Rectal smooth muscle tissue (tissue), 1 donor: ENCODE data around the gene SLC17A9.
"Not testable (repeated sequence)": the region's sequence is repeated elsewhere in the genome, so short reads cannot be mapped to it uniquely, and the experiment has no call there.

ENCODE experiments used
- H3K27ac ChIP-seq: one replicate; pipeline ENCODE4 v1.7.0; 2013; ENCODE audit warnings: low read depth, low read length, inconsistent platforms
- H3K27me3 ChIP-seq: one replicate; pipeline ENCODE4 v1.7.0; 2013; ENCODE audit warnings: low read length; ENCODE audit not compliant: control insufficient read depth, insufficient read depth
- H3K36me3 ChIP-seq: one replicate; pipeline ENCODE4 v1.7.0; 2013; ENCODE audit warnings: low read length; ENCODE audit not compliant: control insufficient read depth, insufficient read depth
- H3K4me1 ChIP-seq: one replicate; pipeline ENCODE4 v1.7.0; 2013; ENCODE audit warnings: low read length; ENCODE audit not compliant: control insufficient read depth, insufficient read depth
- H3K4me3 ChIP-seq: one replicate; pipeline ENCODE4 v1.7.0; 2013; ENCODE audit warnings: low read length
- H3K9ac ChIP-seq: one replicate; pipeline ENCODE4 v1.7.0; 2013; ENCODE audit warnings: low read length

Gene SLC17A9

GRCh38 chr20:62913043-62913630 lies 39.4 kb upstream of the SLC17A9 start:
- Histone ChIP-seq H3K4me3 (no peak overlapping the region), H3K27me3 (no peaks in the 10 kb centered on the region), H3K4me1 (peaks cover 18% of the 10 kb centered on the region), H3K9ac (no peak overlapping the region), H3K36me3 (peaks cover 29% of the 10 kb centered on the region), H3K27ac (no peak overlapping the region)

DNA sequence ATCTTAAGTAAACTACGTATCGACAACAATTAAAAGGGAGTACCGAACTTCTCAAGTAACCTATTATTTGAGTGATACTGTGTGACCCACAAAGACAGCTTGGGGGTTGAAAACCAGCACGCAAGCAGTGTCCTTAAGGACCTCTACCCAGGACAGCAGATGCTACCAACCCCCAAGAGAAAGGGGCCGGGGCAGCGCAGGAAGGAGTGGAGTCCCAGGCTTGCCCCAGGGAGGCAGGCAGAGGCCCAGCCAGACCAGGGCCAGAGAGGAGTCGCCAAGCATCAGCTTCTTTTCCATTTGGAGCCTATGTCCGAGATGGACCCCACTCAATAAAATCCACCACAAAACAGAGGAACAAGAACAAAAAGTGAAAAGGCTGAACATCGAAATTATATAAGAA lies 38.1 kb upstream of the SLC17A9 start:
- H3K9ac ChIP-seq = no peak overlapping the region
- H3K4me1 ChIP-seq = peaks cover 21% of the 10 kb centered on the region
- H3K27ac ChIP-seq = no peak overlapping the region
- H3K27me3 ChIP-seq = no peaks in the 10 kb centered on the region
- peaks cover 17% of the 10 kb centered on the region for H3K36me3 ChIP-seq
- no peak overlapping the region for H3K4me3 ChIP-seq

DNA sequence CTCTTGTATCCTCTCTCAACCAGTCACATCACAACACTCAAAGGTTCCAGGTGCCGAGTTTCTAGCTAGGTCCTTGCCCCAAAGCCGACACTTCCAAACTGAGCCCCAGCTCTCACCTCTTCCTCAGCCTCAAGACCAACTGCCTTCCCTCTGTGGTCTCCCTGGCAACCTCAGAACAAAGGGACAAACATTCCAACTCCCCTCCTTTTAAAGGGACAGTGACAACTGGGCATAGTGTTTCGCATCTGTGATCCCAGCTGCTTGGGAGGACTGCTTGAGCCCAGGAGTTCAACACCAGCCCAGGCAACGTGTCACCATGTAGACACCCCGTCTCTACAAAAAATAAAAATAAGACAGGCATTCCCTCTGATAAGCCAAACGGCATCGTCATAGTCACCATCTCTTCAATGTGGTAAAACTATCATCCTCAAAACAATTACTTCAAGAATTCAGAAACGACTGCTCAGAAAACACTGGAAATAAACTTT lies 37.5 kb upstream of the SLC17A9 start:
- Histone ChIP-seq H3K4me1 (peaks cover 23% of the 10 kb centered on the region), H3K27ac (no peak overlapping the region), H3K4me3 (peak overlapping the region; percentile 28), H3K9ac (no peak overlapping the region), H3K27me3 (no peaks in the 10 kb centered on the region), H3K36me3 (peaks cover 14% of the 10 kb centered on the region)

- H3K4me1 ChIP-seq = peaks cover 31% of the 10 kb centered on the region
- no peak overlapping the region for H3K4me3 ChIP-seq
- H3K27ac ChIP-seq = no peak overlapping the region
- no peak overlapping the region for H3K9ac ChIP-seq
- H3K27me3 ChIP-seq = no peaks in the 10 kb centered on the region
- peaks cover 2% of the 10 kb centered on the region for H3K36me3 ChIP-seq
These were observed 35.6 kb upstream of the SLC17A9 start for GRCh38 chr20:62916703-62917476.

DNA sequence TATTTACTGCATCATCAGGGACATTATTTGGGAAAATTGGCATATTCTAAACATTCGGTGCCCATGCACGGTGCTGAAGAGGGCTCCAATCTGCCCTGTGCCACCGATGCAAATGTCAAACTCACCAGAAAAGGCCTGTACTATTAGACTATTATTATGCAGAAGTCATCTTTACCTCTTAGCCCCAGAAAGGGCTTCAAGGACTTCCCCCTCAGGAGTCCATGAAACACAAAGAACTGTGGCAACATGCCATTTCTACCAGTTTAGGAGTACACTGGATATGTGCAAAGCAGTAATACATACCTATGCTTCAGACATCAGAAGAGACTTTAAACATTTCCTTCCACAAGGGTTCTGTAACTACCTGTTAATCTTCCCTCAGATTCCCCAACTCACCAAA lies 34.8 kb upstream of the SLC17A9 start:
- no peak overlapping the region for H3K9ac ChIP-seq

GRCh38 chr20:62918147-62918546 lies 34.4 kb upstream of the SLC17A9 start:
- Histone ChIP-seq H3K27me3 (no peaks in the 10 kb centered on the region), H3K27ac (no peak overlapping the region), H3K36me3 (no peaks in the 10 kb centered on the region), H3K4me3 (no peak overlapping the region), H3K9ac (no peak overlapping the region), H3K4me1 (peaks cover 33% of the 10 kb centered on the region)

More for the DNA sequence above, 34.8 kb upstream of the SLC17A9 start:
- no peak overlapping the region for H3K27ac ChIP-seq
- H3K4me1 ChIP-seq = peaks cover 33% of the 10 kb centered on the region
- H3K4me3 ChIP-seq = no peak overlapping the region
- no peaks in the 10 kb centered on the region for H3K27me3 ChIP-seq
- no peaks in the 10 kb centered on the region for H3K36me3 ChIP-seq

- no peaks in the 10 kb centered on the region for H3K27me3 ChIP-seq
- no peak overlapping the region for H3K4me3 ChIP-seq
- H3K4me1 ChIP-seq = peaks cover 38% of the 10 kb centered on the region
- H3K9ac ChIP-seq = no peak overlapping the region
- no peak overlapping the region for H3K27ac ChIP-seq
- H3K36me3 ChIP-seq = no peaks in the 10 kb centered on the region
These were observed 33.7 kb upstream of the SLC17A9 start for GRCh38 chr20:62918831-62919230.

- no peaks in the 10 kb centered on the region for H3K27me3 ChIP-seq
- no peak overlapping the region for H3K9ac ChIP-seq
- H3K27ac ChIP-seq = no peak overlapping the region
- no peak overlapping the region for H3K4me3 ChIP-seq
- H3K4me1 ChIP-seq = peaks cover 44% of the 10 kb centered on the region
- no peaks in the 10 kb centered on the region for H3K36me3 ChIP-seq
These were observed 32.4 kb upstream of the SLC17A9 start for GRCh38 chr20:62920039-62920645.

DNA sequence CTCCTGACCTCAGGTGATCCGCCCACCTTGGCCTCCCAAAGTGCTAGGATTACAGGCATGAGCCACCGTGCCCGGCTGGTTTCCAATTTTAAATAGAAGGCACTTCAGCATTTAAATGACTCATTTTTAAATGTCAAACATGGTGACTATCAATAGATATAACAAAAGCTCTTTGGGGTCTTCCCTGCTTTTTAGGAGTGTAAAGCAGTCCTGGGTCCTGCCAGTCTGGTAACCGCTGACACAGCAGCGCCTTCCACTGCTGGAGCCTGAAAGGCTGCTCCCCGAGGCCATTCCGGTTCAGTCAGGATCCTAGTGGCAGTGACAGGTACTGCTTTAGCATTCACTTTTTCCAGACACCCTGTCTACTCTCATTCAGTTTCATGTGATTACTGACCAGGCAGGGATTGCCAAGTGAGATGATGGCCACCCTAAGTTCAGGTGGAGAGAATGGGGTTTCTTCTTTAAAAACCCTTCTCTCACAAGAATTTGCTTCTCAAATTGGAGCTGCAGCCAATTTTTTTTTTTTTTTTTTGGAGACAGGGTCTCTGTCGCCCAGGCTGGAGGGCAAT lies 31.3 kb upstream of the SLC17A9 start:
- H3K9ac ChIP-seq = no peak overlapping the region
- H3K27ac ChIP-seq = no peak overlapping the region

DNA sequence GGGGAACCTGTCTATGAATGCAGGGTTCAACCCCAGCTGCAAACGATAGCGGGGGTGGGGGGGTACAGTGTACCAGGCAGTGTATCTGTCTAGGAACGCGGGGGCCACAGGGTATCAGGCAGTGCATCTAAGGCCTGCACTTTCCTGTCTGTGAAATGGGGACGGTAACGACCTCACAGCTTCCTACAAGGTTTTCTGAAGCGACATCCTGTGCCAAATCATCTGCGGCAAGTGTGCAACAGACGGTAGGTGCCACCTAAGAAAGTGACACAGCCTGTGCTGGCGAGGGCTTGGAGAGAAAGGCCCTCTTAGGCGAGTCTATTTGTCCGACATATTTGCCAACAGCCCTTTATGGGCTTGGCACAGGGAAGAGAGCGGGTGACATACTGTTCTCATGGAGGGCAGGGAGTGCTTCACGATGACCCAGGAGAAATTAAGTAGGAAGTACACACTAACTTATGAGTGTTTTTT lies 30.0 kb upstream of the SLC17A9 start:
- Histone ChIP-seq H3K9ac (no peak overlapping the region), H3K36me3 (no peaks in the 10 kb centered on the region), H3K4me1 (peaks cover 44% of the 10 kb centered on the region), H3K4me3 (peak overlapping the region; percentile 18), H3K27me3 (no peaks in the 10 kb centered on the region), H3K27ac (no peak overlapping the region)

More for the DNA sequence above, 31.3 kb upstream of the SLC17A9 start:
- no peaks in the 10 kb centered on the region for H3K27me3 ChIP-seq
- no peaks in the 10 kb centered on the region for H3K36me3 ChIP-seq
- H3K4me3 ChIP-seq = peak overlapping the region; percentile 33
- H3K4me1 ChIP-seq = peaks cover 44% of the 10 kb centered on the region

- H3K27ac ChIP-seq, H3K4me3 ChIP-seq, H3K9ac ChIP-seq, H3K27me3 ChIP-seq, H3K36me3 ChIP-seq: not testable (repeated sequence)
- H3K4me1 ChIP-seq = peaks cover 39% of the 10 kb centered on the region
These were observed 29.3 kb upstream of the SLC17A9 start for GRCh38 chr20:62923059-62923668.
